Mesodermal cell (in vitro differentiated cells): Measurements from ENCODE around the gene ARPIN.
"Not testable (repeated sequence)": the region's sequence is repeated elsewhere in the genome, so short reads cannot be mapped to it uniquely, and the experiment has no call there.

Experiments used
- H3K27ac ChIP-seq: 2 replicates; pipeline ENCODE4 v1.7.0; 2013; ENCODE audit warnings: mild to moderate bottlenecking, low read depth, low read length, moderate library complexity; ENCODE audit not compliant: severe bottlenecking
- H3K36me3 ChIP-seq: 2 replicates; pipeline ENCODE4 v1.7.1; 2013; ENCODE audit warnings: mild to moderate bottlenecking, low read length, moderate library complexity; ENCODE audit not compliant: control insufficient read depth, insufficient read depth
- H3K4me1 ChIP-seq: one replicate; pipeline ENCODE4 v1.7.1; 2013; ENCODE audit warnings: mild to moderate bottlenecking, low read length; ENCODE audit not compliant: insufficient read depth, control insufficient read depth, poor library complexity, severe bottlenecking
- H3K4me3 ChIP-seq: 2 replicates; pipeline ENCODE4 v1.7.0; 2013; ENCODE audit warnings: low read length, control low read depth, mild to moderate bottlenecking; ENCODE audit not compliant: insufficient read depth, poor library complexity, severe bottlenecking; ENCODE audit errors: extremely low read depth
- H3K9me3 ChIP-seq: 2 replicates; pipeline ENCODE4 v1.7.1; 2013; ENCODE audit warnings: mild to moderate bottlenecking, low read length, moderate library complexity; ENCODE audit not compliant: control insufficient read depth
- WGBS, 2 experiments: methylation state at CpG; one replicate each; pipeline ENCODE4 v1.1.5; 2013; ENCODE audit warnings: missing lambda C conversion rate in 2 of 2; ENCODE audit not compliant: insufficient coverage in 2 of 2; 5-methylcytosine and 5-hydroxymethylcytosine counted together

Gene ARPIN

DNA sequence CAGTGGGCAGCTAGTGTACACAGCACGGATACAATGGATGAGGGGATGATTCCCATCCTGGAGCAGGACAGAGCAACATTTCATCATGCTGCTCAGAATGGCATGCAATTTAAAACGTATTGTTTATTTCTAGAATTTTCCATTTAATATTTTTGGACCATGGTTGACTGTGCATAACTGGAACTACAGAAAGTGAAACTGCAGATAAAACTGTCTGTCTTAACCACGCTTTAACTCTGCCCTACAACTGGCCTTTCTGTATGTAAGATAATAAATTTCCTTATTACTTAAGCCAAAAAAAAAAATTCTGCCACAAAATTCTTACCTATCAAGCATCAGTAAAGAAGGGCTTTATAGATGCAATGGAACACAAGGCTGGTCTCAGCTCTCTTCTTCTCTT, 52.3 kb downstream of the ARPIN start:
- Histone ChIP-seq H3K36me3 (peaks cover 75% of the 10 kb centered on the region), H3K9me3 (no peaks in the 10 kb centered on the region), H3K27ac (no peak overlapping the region), H3K4me3 (no peak overlapping the region), H3K4me1 (no peaks in the 10 kb centered on the region)
- 100% methylated on average over 1 to 2 of the region's 3 CpGs for WGBS, 2 experiments

DNA sequence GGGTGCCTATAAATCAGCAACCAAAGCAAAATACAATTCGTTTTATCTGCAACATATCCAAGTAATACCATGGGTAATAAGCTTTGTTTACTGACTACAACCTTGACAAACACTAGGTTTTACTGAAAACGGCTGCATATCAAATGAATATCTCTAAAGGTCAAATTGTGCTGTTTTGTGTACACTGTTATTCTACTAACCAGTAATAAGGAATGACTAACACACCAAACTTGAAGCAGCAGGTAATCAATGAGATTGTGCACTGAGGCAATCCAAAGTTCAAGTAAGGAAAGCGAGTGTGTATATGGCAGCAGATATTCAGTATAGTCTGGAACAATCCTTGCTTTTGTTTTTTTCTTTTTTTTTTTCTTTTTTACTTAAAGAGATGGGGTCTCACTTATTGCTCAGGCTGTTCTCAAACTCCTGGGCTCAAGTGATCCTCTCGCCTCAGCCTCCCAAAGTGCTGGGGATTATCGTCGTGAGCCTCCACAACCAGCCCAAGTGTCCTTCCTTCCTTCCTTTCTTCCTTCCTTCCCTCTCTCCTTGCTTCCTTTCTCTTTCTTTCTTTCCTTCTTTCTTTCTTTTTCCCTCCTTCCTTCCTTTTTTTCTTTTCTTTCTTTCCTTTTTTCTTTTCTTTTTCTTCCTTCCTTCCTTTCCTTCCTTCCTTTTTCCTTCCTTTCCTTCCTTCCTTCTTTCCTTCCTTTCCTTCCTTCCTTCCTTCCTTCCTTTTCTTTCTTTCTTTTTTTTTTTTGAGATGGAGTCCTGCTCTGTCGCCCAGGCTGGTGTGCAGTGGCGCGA, 53.9 kb downstream of the ARPIN start:
- no peak overlapping the region for H3K27ac ChIP-seq
- 95 to 97% methylated on average over 6 to 8 of the region's 9 CpGs for WGBS, 2 experiments
- H3K9me3 ChIP-seq, result no peaks in the 10 kb centered on the region
- peaks cover 61% of the 10 kb centered on the region for H3K36me3 ChIP-seq
- H3K4me3 ChIP-seq, result no peak overlapping the region
- H3K4me1 ChIP-seq, result no peaks in the 10 kb centered on the region

DNA sequence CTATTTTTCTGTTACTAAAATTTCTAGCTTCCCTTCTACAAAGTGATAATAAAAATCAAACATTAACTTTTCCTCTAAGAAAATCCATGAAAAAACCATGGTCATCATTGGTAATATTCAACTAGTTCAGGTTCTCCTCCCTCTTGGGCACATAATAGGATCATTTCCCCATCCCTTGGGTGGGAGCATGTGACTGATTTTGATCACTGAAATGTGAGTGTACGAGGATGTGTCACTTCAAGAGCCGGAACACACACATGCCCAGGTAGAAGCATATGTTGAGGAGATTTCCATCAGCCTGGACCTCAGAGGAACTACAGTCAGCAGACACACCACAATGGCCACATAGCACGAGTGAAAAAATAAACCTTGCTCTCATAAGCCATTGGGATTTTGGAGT, 55.1 kb downstream of the ARPIN start:
- WGBS, 2 experiments, result 58 to 100% methylated on average over 1 to 2 of the region's 3 CpGs
- Histone ChIP-seq H3K4me3 (no peak overlapping the region), H3K4me1 (no peaks in the 10 kb centered on the region), H3K27ac (no peak overlapping the region), H3K9me3 (no peaks in the 10 kb centered on the region), H3K36me3 (peaks cover 54% of the 10 kb centered on the region)

DNA sequence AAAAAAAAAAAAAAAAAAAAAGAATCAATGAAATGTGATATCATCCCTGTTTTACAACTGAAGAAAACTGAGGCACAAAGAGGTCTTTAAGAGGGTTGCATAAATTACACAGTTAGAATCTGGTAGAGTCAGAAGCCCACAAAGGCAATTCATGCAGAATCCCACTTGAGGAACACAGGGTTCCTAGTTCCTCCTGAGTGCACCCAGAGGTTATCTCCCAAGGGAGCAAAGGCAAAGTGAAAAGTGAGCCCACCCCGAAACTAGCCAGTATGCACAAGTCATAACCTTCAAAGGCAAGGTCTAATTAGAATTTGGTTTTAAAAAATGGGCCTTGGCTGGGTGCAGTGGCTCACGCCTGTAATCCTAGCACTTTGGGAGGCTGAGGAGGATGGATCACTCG, 56.8 kb downstream of the ARPIN start:
- Histone ChIP-seq H3K27ac (no peak overlapping the region), H3K4me1 (no peaks in the 10 kb centered on the region), H3K4me3 (no peak overlapping the region), H3K36me3 (peaks cover 52% of the 10 kb centered on the region), H3K9me3 (no peaks in the 10 kb centered on the region)
- 93 to 100% methylated on average over 2 of the region's 3 CpGs for WGBS, 2 experiments

DNA sequence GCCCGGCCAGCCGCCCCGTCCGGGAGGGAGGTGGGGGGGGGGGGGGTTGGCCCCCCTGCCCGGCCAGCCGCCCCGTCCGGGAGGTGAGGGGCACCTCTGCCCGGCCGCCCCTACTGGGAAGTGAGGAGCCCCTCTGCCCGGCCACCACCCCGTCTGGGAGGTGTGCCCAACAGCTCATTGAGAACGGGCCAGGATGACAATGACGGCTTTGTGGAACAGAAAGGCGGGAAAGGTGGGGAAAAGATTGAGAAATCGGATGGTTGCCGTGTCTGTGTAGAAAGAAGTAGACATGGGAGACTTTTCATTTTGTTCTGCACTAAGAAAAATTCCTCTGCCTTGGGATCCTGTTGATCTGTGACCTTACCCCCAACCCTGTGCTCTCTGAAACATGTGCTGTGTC, 57.9 kb downstream of the ARPIN start:
- WGBS, 2 experiments, result 100% methylated on average over 2 of the region's 17 CpGs
- peaks cover 46% of the 10 kb centered on the region for H3K36me3 ChIP-seq
- H3K9me3 ChIP-seq, H3K27ac ChIP-seq, H3K4me3 ChIP-seq, H3K4me1 ChIP-seq: not testable (repeated sequence)

DNA sequence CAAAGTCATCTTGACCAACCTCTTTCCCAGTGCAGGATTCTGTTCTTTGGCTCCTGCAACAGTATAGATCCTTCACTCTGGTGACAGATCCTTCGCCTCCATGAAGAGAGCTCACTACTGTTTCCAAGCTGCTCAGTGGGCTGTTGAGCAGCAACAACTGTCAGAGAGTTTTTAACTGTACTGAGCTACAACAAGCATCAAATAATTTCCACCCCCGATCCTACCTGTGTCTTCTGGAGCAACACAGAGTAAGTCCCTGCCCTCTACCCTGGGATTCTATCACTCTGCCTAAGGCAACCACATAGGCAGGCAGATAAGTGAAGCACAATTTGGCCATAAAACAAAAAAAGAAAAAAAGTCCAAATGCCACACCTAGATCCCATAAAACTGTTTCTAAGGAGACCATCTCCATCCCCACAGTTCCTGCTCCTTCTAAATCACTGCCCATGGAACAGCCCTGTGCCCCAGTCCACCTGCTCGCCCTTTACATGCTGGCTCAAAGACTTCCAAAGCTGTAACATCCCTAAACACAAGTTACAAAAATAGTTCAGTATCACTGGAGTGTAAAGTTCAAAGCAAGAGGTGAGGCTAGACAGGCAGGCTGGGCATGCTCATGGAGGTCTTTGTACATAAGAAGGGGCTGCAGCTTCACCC, 60.3 kb downstream of the ARPIN start:
- H3K9me3 ChIP-seq, result no peaks in the 10 kb centered on the region
- H3K4me3 ChIP-seq, result no peak overlapping the region
- WGBS, 2 experiments, result 89 to 100% methylated on average over 2 to 3 of the region's 3 CpGs
- no peaks in the 10 kb centered on the region for H3K4me1 ChIP-seq
- peaks cover 44% of the 10 kb centered on the region for H3K36me3 ChIP-seq
- H3K27ac ChIP-seq, result no peak overlapping the region

DNA sequence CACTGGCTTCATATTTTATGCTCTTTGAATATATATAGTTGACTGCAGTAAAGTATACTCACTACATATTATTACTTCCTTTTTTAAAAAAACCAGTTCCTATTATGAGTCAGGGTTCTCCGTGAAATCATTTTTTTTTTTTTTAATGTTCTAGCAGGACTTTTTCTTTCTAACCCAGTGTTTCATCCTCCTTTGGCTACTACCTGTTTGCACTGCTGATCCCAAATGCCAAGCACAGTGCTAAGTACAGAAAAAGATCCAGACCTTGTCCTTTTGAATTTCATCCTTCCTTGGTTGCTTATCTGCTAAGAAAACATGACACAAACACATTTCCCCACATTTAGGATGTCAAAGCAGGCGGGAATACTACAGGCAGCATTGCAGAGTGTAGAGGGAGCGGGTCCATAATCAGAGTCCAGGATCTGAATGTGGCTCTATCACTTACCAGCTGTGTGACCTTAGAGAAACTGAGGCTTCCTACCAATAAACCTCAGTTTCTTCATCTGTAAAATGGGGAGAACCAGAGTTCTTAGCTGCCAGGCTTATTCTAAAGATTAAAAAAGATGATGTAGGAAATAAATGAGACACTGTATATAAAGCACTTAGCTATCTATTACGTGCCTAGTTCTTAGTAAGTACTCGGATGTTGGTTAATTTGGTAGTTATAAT, 60.9 kb downstream of the ARPIN start:
- 90 to 100% methylated on average over 2 to 3 of the region's 5 CpGs for WGBS, 2 experiments

DNA sequence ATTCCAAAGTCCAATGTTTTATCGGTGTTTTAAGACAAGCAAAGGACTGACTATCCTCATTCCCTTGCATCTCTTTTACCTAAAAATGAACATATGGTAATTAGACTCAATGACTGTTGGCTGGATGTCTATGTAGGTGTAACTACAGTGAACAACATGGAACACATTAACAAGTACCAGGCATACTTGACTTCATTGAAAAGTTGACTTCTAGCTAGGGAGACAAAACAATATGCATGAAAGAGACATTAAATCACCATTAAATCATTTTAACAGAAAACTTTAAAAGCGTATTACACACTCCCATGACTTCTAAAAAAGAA, 63.8 kb downstream of the ARPIN start:
- Histone ChIP-seq H3K36me3 (peaks cover 36% of the 10 kb centered on the region), H3K4me3 (no peak overlapping the region)

More for the DNA sequence above, 60.9 kb downstream of the ARPIN start:
- H3K9me3 ChIP-seq, result no peaks in the 10 kb centered on the region
- H3K27ac ChIP-seq, result no peak overlapping the region
- no peak overlapping the region for H3K4me3 ChIP-seq
- H3K4me1 ChIP-seq, result no peaks in the 10 kb centered on the region
- peaks cover 43% of the 10 kb centered on the region for H3K36me3 ChIP-seq

DNA sequence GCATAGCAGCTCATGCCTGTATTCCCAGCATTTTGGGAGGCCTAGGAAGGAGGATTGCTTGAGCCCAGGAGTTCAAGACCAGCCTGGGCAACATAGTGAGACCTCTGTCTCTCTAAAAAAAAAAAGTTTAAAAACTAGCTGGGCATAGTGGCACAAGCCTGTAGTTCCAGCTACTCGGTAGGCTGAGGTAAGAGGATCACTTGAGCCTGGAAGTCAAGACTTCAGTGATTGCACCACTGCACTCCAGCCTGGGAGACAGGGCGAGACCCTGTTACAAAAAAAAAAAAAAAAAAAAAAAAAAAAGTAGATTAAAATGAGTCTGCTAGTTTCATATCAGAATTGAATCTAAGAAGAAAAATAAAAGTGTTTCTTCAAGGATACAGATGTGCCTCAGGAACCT, 65.7 kb downstream of the ARPIN start:
- 80 to 100% methylated on average over 1 of the region's 2 CpGs for WGBS, 2 experiments
- H3K36me3 ChIP-seq, result peaks cover 27% of the 10 kb centered on the region
- H3K4me1 ChIP-seq, result peaks cover 14% of the 10 kb centered on the region
- H3K27ac ChIP-seq, result no peak overlapping the region
- no peaks in the 10 kb centered on the region for H3K9me3 ChIP-seq
- no peak overlapping the region for H3K4me3 ChIP-seq

More for the DNA sequence above, 63.8 kb downstream of the ARPIN start:
- no peak overlapping the region for H3K27ac ChIP-seq
- WGBS, 2 experiments, result no CpG with 5 or more reads among the region's 2 CpGs
- H3K9me3 ChIP-seq, result no peaks in the 10 kb centered on the region
- H3K4me1 ChIP-seq, result peaks cover 14% of the 10 kb centered on the region

DNA sequence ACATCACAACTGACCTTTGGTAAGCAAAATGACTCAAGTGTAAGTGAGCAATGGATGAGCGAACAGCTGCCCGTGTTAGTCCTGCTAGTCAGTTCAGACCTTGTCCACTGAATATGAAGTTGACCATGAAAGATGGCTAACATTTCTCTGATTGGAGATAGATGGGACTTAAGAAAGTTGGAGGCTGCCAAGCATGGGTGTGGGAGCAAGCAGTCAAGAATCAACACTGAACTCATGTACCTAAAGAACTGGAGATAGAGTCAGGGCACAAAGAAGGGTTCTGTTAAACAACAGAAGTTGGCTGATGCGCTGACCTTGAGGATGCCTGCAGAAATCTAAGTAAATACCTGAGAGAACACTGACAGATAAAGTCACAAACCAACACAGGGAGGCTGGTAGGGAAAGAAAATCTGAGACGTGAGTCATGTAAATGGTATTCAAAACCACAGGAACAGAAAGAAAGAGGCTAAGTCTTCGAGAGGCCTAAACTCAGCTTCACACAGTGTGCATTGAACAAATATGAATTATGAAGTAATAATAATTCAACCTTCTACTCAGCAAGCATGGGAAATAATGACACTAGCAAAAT, 67.4 kb downstream of the ARPIN start:
- peaks cover 22% of the 10 kb centered on the region for H3K4me1 ChIP-seq
- H3K36me3 ChIP-seq, result peaks cover 25% of the 10 kb centered on the region
- WGBS, 2 experiments, result 83 to 93% methylated on average over 3 of the region's 5 CpGs
- H3K4me3 ChIP-seq, result no peak overlapping the region
- H3K27ac ChIP-seq, result peak overlapping the region; percentile 65
- no peaks in the 10 kb centered on the region for H3K9me3 ChIP-seq
